ENCODE measurements around the gene COL1A2. TPM values are rescaled to one million over a fixed set of nuclear protein-coding genes. Genes with fewer than 3 reads are reported as not detected.

Gene COL1A2
- total RNA-seq, 1 experiment from 2014 or later = 42.1 TPM

DNA sequence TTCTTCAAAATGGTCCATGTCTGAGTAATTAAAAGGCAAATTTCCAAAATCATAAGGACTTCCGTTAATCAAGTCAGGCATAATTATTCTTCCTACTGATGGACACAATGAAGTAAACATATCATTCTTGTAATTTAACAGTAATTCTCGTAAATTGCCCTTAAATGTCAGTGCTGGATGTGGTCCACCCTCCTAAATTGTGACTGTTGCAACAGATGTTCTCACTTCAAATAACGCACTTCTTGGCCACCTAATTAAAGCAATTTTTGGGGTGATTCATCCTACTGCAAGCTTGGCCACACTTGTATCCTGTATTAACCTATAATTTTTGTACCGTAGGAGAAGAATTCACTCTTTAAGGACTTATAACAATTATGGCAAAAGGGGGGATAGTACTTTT lies 1.9 kb downstream of the COL1A2 start:
- Histone ChIP-seq H3K18ac (ENCODE audit: insufficient read length, low read depth, low read length) (no peak overlapping the region), H3K14ac (ENCODE audit: insufficient read depth, low read length) (no peak overlapping the region), H3K9me3 (ENCODE audit: control insufficient read depth, low read depth, low read length) (no peaks in the 10 kb centered on the region), H3K79me1 (ENCODE audit: insufficient read depth, low read depth, low read length, poor library complexity, severe bottlenecking) (no peaks in the 10 kb centered on the region), H3K27me3 (ENCODE audit: insufficient read depth, low read length) (no peaks in the 10 kb centered on the region), H2BK15ac (ENCODE audit: low read depth, low read length) (no peak overlapping the region), H3K9ac (ENCODE audit: extremely low read depth, insufficient read length, low read length) (no peak overlapping the region), H2AFZ (ENCODE audit: low read length) (no peak overlapping the region), H4K91ac (ENCODE audit: insufficient read length, low read depth, low read length) (no peak overlapping the region), H3K56ac (ENCODE audit: insufficient read length, low read depth, low read length) (no peak overlapping the region), H3K79me2 (ENCODE audit: insufficient read depth, low read length) (no peaks in the 10 kb centered on the region), H2AK5ac (ENCODE audit: insufficient read length, low read length) (no peak overlapping the region), H4K20me1 (ENCODE audit: control insufficient read depth, insufficient read depth, insufficient read length) (no peaks in the 10 kb centered on the region), H3K4ac (ENCODE audit: low read depth, low read length) (no peak overlapping the region), H3K4me1 (ENCODE audit: insufficient read depth, low read length) (peaks cover 1% of the 10 kb centered on the region; the same call in 1 of the 2 replicates), H2BK120ac (ENCODE audit: low read depth, low read length, poor library complexity, severe bottlenecking) (no peak overlapping the region), H3K27ac (ENCODE audit: insufficient read length, low read depth, low read length) (no peak overlapping the region), H3K4me2 (ENCODE audit: insufficient read depth, insufficient read length, low read length) (peak overlapping the region; percentile 88), H4K5ac (ENCODE audit: insufficient read length, low read depth, low read length) (no peak overlapping the region), H3K23ac (ENCODE audit: insufficient read length, low read depth, low read length) (no peak overlapping the region), H3K23me2 (ENCODE audit: insufficient read length, low read depth, low read length, poor library complexity, severe bottlenecking) (peaks cover 17% of the 10 kb centered on the region), H3T11ph (ENCODE audit: low read length) (no peak overlapping the region), H2BK5ac (ENCODE audit: insufficient read length, low read length) (no peak overlapping the region), H4K8ac (replicated peaks; ENCODE audit: insufficient read length, low read depth, low read length) (no peak overlapping the region), H2BK20ac (ENCODE audit: low read depth, low read length, poor library complexity, severe bottlenecking) (no peak overlapping the region), H2BK12ac (ENCODE audit: insufficient read length, low read depth, low read length) (no peak overlapping the region)
- Mint-ChIP-seq H3K36me3 (ENCODE audit: insufficient read depth in 1 of 3, low read depth in 3 of 3) (peaks cover 0 to 23% (median 1%) of the 10 kb centered on the region in 3 experiments; a peak in 2 of 7 replicates), H3K4me3 (no peak overlapping the region), H3K4me1 (peaks cover 34 to 41% of the 10 kb centered on the region in 2 experiments), H3K9me3 (no peaks in the 10 kb centered on the region), H3K27me3 (ENCODE audit: low read depth) (peaks cover 8% of the 10 kb centered on the region), H3K27ac (no peak overlapping the region)
- no peak for TF ChIP-seq CTCF (conservative IDR thresholded peaks at IDR 0.05)
- DNase-seq = no peak
- WGBS (ENCODE audit: extremely low coverage, insufficient read length, low lambda C conversion rate) = no CpG with 5 or more reads among the region's 4 CpGs

All from H9 (cell line).